ENCODE measurements around the gene EFCAB11. TPM values are rescaled to one million over a fixed set of nuclear protein-coding genes. Genes with fewer than 3 reads are reported as not detected.

EFCAB11 gene
- total RNA-seq, 4 donors from 2014 or later: 4.4 to 8.5 (median 6.7) TPM

- TF ChIP-seq, protein P1, sequence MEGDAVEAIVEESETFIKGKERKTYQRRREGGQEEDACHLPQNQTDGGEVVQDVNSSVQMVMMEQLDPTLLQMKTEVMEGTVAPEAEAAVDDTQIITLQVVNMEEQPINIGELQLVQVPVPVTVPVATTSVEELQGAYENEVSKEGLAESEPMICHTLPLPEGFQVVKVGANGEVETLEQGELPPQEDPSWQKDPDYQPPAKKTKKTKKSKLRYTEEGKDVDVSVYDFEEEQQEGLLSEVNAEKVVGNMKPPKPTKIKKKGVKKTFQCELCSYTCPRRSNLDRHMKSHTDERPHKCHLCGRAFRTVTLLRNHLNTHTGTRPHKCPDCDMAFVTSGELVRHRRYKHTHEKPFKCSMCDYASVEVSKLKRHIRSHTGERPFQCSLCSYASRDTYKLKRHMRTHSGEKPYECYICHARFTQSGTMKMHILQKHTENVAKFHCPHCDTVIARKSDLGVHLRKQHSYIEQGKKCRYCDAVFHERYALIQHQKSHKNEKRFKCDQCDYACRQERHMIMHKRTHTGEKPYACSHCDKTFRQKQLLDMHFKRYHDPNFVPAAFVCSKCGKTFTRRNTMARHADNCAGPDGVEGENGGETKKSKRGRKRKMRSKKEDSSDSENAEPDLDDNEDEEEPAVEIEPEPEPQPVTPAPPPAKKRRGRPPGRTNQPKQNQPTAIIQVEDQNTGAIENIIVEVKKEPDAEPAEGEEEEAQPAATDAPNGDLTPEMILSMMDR (IDR thresholded peaks at IDR 0.05; ENCODE audit: low read depth): no peak
Measured at GRCh38 chr14:89990218-89990617, 35.7 kb upstream of the EFCAB11 start.

- TF ChIP-seq, protein P1 (IDR thresholded peaks at IDR 0.05; ENCODE audit: low read depth): no peak
Measured at GRCh38 chr14:89988787-89989186, 34.3 kb upstream of the EFCAB11 start.

- TF ChIP-seq, protein P1 (IDR thresholded peaks at IDR 0.05; ENCODE audit: low read depth): no peak
Measured at GRCh38 chr14:89987161-89987475, 32.6 kb upstream of the EFCAB11 start.

- TF ChIP-seq, protein P1 (IDR thresholded peaks at IDR 0.05; ENCODE audit: low read depth): no peak
Measured at GRCh38 chr14:89986462-89987160, 32.1 kb upstream of the EFCAB11 start.

DNA sequence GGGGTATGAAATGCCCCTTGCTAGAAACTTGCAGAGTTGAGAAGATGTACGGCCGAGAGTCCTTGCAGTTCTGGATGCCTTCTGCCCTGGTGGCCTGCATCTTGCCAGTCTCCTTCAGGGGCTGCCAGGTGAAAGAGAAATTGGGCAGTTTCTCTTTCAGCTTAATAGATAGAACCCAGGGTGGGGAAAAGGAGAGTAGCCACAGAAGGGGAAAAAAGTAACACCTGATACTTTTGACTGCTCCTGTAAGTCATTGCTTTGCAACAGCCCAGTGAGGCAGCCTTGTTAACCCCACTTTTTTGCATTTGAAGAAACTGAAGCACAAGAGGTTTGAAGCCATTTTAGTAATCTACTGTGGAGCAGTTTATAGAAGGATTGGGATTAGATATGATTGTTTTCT, 28.8 kb upstream of the EFCAB11 start:
- TF ChIP-seq, protein P1 (IDR thresholded peaks at IDR 0.05; ENCODE audit: low read depth): no peak

DNA sequence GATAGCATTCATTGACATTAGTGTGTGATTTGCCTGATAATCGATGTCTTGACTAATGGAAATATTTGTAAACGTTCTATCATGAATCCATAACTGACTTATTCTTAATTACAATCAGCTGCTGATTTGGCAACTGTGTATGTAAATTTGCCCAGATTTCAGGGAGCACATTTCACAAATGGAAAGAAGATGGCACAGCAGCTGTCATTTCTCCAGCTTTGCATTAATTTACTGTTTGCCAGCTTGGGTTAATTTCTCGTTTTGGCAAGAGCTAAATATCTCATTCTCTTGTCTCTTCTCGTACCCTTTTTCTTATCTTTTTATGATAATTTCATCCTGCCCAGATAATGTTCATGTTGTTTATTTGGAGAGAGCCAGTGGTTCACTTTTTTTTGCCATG, 24.1 kb upstream of the EFCAB11 start:
- TF ChIP-seq, protein P1 (IDR thresholded peaks at IDR 0.05; ENCODE audit: low read depth): no peak

DNA sequence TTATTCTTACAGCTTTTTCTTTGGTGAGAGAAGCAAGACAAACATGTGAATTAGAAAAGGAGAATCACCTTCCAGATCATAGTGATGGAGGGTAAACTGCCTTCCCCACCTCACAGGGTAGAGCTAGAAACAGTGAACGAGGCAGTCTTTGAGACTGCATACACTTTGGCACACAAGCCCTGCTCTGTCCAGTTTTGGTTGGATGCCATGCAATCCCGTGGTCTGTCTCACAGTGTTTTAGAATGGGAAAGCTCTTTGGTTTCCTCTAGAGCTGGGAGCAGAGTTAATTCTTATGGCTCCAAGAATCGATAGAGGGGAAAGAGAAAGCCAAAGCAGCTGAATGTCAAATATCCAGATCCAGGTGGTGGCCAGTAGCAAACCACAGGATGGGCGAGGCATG, 23.1 kb upstream of the EFCAB11 start:
- TF ChIP-seq, protein P1 (IDR thresholded peaks at IDR 0.05; ENCODE audit: low read depth): no peak
